HL-60 (cell line): Measurements from ENCODE around the gene DYNC1H1.

Experiments used
- DNase-seq, 2 experiments: peaks; one replicate each; pipeline ENCODE4 v3.0.0-alpha.2; 2010 to 2020; ENCODE audit warnings: low read depth in 1 of 2, low spot score in 1 of 2
- H3K27ac ChIP-seq: fragments of 250-450 bp; sonication (Bioruptor Pico); replicated peaks from 2 replicates; pipeline ENCODE4 v1.5.1; 2020; ENCODE audit warnings: mild to moderate bottlenecking, moderate library complexity
- H3K27me3 ChIP-seq: fragments of 250-450 bp; sonication (Bioruptor Pico); 2 replicates; pipeline ENCODE4 v1.5.1; 2021; ENCODE audit warnings: mild to moderate bottlenecking, moderate library complexity; ENCODE audit not compliant: insufficient read depth, poor library complexity, severe bottlenecking
- H3K4me3 ChIP-seq: replicated peaks from 2 replicates; pipeline ENCODE4 v1.5.1; 2011; ENCODE audit warnings: mild to moderate bottlenecking, control low read depth, low read length; ENCODE audit not compliant: insufficient read depth
- GABPA ChIP-seq: IDR thresholded peaks from 2 replicates; pipeline ENCODE4 v1.6.1; 2012; ENCODE audit warnings: low read depth
- POLR2AphosphoS5 ChIP-seq: IDR thresholded peaks from 2 replicates; pipeline ENCODE4 v1.6.1; 2012; ENCODE audit warnings: low read depth
- SPI1 ChIP-seq: IDR thresholded peaks from 2 replicates; pipeline ENCODE4 v1.6.1; 2012; ENCODE audit warnings: low read depth, mild to moderate bottlenecking, borderline replicate concordance
- TF ChIP-seq, protein P1 (sequence below): IDR thresholded peaks from 2 replicates; pipeline ENCODE4 v1.6.1; 2012; ENCODE audit warnings: low read depth; ENCODE audit not compliant: insufficient replicate concordance
- TF ChIP-seq, protein P2 (sequence below): IDR thresholded peaks from one replicate; pipeline ENCODE4 v1.5.1; 2011; ENCODE audit warnings: low read length, control low read depth, inconsistent platforms; ENCODE audit not compliant: insufficient read depth

The DYNC1H1 gene

DNA sequence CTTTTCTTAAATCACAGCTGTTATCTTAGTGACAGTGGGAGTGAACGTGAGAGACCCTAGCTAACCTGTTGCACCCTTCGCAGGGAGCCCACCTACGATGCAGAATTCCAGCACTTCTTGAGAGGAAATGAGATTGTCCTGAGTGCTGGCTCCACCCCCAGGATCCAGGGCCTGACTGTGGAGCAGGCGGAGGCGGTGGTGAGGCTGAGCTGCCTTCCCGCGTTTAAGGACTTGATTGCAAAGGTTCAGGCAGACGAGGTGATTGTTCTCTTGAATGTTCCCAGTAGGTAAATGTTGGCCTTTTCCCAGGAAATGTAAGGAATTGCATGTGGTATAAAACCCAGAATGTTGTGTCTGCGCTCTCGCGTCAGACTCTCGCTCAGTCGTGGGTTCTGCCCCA lies 75.8 kb downstream of the DYNC1H1 start:
- Histone ChIP-seq H3K27ac (no peak overlapping the region), H3K4me3 (no peak overlapping the region), H3K27me3 (no peaks in the 10 kb centered on the region)
- no peak for DNase-seq
- no peak for TF ChIP-seq SPI1
- TF ChIP-seq, protein P1, sequence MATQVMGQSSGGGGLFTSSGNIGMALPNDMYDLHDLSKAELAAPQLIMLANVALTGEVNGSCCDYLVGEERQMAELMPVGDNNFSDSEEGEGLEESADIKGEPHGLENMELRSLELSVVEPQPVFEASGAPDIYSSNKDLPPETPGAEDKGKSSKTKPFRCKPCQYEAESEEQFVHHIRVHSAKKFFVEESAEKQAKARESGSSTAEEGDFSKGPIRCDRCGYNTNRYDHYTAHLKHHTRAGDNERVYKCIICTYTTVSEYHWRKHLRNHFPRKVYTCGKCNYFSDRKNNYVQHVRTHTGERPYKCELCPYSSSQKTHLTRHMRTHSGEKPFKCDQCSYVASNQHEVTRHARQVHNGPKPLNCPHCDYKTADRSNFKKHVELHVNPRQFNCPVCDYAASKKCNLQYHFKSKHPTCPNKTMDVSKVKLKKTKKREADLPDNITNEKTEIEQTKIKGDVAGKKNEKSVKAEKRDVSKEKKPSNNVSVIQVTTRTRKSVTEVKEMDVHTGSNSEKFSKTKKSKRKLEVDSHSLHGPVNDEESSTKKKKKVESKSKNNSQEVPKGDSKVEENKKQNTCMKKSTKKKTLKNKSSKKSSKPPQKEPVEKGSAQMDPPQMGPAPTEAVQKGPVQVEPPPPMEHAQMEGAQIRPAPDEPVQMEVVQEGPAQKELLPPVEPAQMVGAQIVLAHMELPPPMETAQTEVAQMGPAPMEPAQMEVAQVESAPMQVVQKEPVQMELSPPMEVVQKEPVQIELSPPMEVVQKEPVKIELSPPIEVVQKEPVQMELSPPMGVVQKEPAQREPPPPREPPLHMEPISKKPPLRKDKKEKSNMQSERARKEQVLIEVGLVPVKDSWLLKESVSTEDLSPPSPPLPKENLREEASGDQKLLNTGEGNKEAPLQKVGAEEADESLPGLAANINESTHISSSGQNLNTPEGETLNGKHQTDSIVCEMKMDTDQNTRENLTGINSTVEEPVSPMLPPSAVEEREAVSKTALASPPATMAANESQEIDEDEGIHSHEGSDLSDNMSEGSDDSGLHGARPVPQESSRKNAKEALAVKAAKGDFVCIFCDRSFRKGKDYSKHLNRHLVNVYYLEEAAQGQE: no peak
- TF ChIP-seq GABPA: no peak
- TF ChIP-seq, protein P2, sequence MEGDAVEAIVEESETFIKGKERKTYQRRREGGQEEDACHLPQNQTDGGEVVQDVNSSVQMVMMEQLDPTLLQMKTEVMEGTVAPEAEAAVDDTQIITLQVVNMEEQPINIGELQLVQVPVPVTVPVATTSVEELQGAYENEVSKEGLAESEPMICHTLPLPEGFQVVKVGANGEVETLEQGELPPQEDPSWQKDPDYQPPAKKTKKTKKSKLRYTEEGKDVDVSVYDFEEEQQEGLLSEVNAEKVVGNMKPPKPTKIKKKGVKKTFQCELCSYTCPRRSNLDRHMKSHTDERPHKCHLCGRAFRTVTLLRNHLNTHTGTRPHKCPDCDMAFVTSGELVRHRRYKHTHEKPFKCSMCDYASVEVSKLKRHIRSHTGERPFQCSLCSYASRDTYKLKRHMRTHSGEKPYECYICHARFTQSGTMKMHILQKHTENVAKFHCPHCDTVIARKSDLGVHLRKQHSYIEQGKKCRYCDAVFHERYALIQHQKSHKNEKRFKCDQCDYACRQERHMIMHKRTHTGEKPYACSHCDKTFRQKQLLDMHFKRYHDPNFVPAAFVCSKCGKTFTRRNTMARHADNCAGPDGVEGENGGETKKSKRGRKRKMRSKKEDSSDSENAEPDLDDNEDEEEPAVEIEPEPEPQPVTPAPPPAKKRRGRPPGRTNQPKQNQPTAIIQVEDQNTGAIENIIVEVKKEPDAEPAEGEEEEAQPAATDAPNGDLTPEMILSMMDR: no peak
- TF ChIP-seq POLR2AphosphoS5: no peak

DNA sequence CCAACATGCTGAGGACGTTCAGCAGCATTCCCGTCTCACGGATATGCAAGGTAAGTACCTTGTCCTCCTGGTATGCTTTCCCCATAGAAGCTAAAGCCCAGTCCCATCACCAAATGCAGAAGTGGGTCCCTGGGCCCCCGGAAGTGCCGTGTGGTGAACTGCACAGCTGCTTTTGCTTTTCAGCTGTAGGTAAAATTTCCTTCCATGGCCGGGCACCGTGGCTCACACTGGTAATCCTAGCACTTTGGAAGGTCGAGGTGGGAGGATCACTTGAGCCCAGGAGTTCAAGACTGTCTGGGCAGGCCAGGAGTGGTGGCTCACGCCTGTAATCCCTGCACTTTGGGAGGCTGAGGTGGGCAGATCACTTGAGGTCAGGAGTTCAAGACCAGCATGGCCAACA lies 78.3 kb downstream of the DYNC1H1 start:
- H3K4me3 ChIP-seq: no peak overlapping the region
- TF ChIP-seq, protein P2: no peak
- TF ChIP-seq POLR2AphosphoS5: no peak
- peak; percentile 57; the same call in 1 of the 2 replicates for TF ChIP-seq SPI1
- no peak for TF ChIP-seq GABPA
- TF ChIP-seq, protein P1: no peak
- no peaks in the 10 kb centered on the region for H3K27me3 ChIP-seq
- no peak for DNase-seq
- H3K27ac ChIP-seq: no peak overlapping the region

DNA sequence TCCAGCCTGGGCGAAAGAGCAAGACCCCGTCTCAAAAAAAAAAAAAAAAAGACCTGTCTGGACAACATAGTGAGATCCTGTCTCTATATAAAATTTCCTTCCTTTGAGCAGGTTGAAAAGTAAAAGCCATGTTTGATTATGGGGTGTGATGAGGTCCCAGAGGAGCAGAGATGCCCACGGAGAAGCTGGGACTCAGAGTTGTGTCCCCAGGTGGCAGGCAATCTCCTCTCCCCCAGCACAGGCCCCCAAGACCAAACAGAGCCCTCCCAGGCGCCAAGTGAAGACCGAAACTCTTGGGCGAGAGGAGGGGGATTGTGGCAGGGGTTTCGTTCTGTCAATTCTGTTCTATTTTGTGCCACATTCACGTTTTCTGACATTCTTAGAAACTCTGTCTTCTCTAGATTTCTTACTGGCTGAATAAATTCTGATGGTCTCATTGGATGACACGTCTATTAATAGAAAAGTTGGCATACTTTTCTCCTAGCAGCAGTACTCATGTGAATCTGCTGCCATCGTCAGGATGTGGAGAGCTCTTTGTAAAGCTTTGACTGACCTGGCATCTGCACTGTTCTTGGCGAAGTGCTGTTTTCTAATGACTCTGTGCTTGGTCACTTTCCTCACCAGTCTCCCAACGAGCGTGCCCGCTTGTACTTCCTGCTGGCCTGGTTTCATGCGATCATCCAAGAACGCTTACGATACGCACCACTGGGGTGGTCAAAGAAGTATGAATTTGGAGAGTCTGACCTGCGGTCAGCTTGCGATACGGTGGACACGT lies 79.1 kb downstream of the DYNC1H1 start:
- H3K4me3 ChIP-seq: no peak overlapping the region
- no peak overlapping the region for H3K27ac ChIP-seq
- TF ChIP-seq, protein P1: no peak
- TF ChIP-seq, protein P2: no peak
- TF ChIP-seq GABPA (no peak), SPI1 (no peak), POLR2AphosphoS5 (no peak)
- no peak for DNase-seq
- no peaks in the 10 kb centered on the region for H3K27me3 ChIP-seq
